ENCODE data around the gene PKP4.

PKP4 gene

GRCh38 chr2:158478237-158478636, 21.5 kb downstream of the PKP4 start:
- Histone ChIP-seq H3K9me3 (ENCODE audit: severe bottlenecking) (no peaks in the 10 kb centered on the region), H3K27me3 (ENCODE audit: insufficient read depth, low read depth, severe bottlenecking) (no peaks in the 10 kb centered on the region), H3K4me3 (ENCODE audit: low read depth, low read length) (no peak overlapping the region), H3K27ac (no peak overlapping the region), H3K36me3 (no peaks in the 10 kb centered on the region)
- TF ChIP-seq CTCF (IDR thresholded peaks at IDR 0.05; ENCODE audit: low read depth, low read length): no peak
- DNase-seq: no peak

- Histone ChIP-seq H3K36me3 (no peaks in the 10 kb centered on the region), H3K4me3 (ENCODE audit: low read depth, low read length) (no peak overlapping the region), H3K27ac (no peak overlapping the region), H3K9me3 (ENCODE audit: severe bottlenecking) (no peaks in the 10 kb centered on the region), H3K27me3 (ENCODE audit: insufficient read depth, low read depth, severe bottlenecking) (no peaks in the 10 kb centered on the region)
- no peak for DNase-seq
- no peak for TF ChIP-seq CTCF (IDR thresholded peaks at IDR 0.05; ENCODE audit: low read depth, low read length)
These were observed 22.1 kb downstream of the PKP4 start for GRCh38 chr2:158478816-158479215.

- H3K4me3 ChIP-seq (ENCODE audit: low read depth, low read length): no peak overlapping the region
- no peaks in the 10 kb centered on the region for H3K27me3 ChIP-seq (ENCODE audit: insufficient read depth, low read depth, severe bottlenecking)
- no peak for TF ChIP-seq CTCF (IDR thresholded peaks at IDR 0.05; ENCODE audit: low read depth, low read length)
- H3K9me3 ChIP-seq (ENCODE audit: severe bottlenecking): no peaks in the 10 kb centered on the region
- no peak for DNase-seq
- H3K36me3 ChIP-seq: no peaks in the 10 kb centered on the region
- H3K27ac ChIP-seq: no peak overlapping the region
These were observed 24.4 kb downstream of the PKP4 start for GRCh38 chr2:158481116-158481515.

DNA sequence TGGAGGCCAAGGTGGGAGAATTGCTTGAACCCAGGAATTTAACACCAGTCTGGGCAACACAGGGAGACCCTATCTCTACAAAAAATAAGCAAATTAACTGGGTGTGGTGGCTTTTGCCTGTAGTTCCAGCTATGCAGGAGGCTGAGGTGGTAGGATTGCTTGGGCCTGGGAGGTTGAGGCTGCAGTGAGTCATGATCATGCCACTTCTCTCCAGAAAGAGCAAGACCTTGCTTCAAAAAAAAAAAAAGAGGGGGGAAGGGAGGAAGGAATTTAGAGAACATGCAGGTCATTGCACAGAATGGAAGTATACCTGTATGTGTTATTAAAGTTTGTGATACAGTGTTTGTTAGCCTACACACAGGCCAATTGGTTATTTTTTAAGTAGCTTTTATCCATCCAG, 25.8 kb downstream of the PKP4 start:
- TF ChIP-seq CTCF (IDR thresholded peaks at IDR 0.05; ENCODE audit: low read depth, low read length): no peak
- Histone ChIP-seq H3K27me3 (ENCODE audit: insufficient read depth, low read depth, severe bottlenecking) (no peaks in the 10 kb centered on the region), H3K36me3 (no peaks in the 10 kb centered on the region), H3K4me3 (ENCODE audit: low read depth, low read length) (no peak overlapping the region), H3K27ac (no peak overlapping the region), H3K9me3 (ENCODE audit: severe bottlenecking) (no peaks in the 10 kb centered on the region)
- DNase-seq: no peak

- TF ChIP-seq CTCF (IDR thresholded peaks at IDR 0.05; ENCODE audit: low read depth, low read length): no peak
- Histone ChIP-seq H3K4me3 (ENCODE audit: low read depth, low read length) (no peak overlapping the region), H3K36me3 (no peaks in the 10 kb centered on the region), H3K9me3 (ENCODE audit: severe bottlenecking) (no peaks in the 10 kb centered on the region), H3K27me3 (ENCODE audit: insufficient read depth, low read depth, severe bottlenecking) (no peaks in the 10 kb centered on the region), H3K27ac (no peak overlapping the region)
- DNase-seq: no peak
These were observed 28.3 kb downstream of the PKP4 start for GRCh38 chr2:158484892-158485556.

All from WERI-Rb-1 (cell line).